HG02852 (cell line): ENCODE measurements around the gene CFAP298.

Experiments used
- ATAC-seq: cut with Tn5 transposase; IDR thresholded peaks from one replicate; pipeline ENCODE4 v1.9.1; 2021; ENCODE audit warnings: mild to moderate bottlenecking, moderate library complexity; ENCODE audit not compliant: unreplicated experiment

The CFAP298 gene

GRCh38 chr21:32599526-32599925 lies 12.7 kb downstream of the CFAP298 start:
- ATAC-seq, result no peak

GRCh38 chr21:32599091-32599490 lies 13.1 kb downstream of the CFAP298 start:
- no peak for ATAC-seq

GRCh38 chr21:32597205-32597604 lies 15.0 kb downstream of the CFAP298 start:
- no peak for ATAC-seq

- no peak for ATAC-seq
Observed at GRCh38 chr21:32595431-32595830, 16.7 kb downstream of the CFAP298 start.

- no peak for ATAC-seq
Observed at GRCh38 chr21:32593690-32594089, 18.5 kb downstream of the CFAP298 start.

- no peak for ATAC-seq
Observed at GRCh38 chr21:32592929-32593502, 19.2 kb downstream of the CFAP298 start.

- ATAC-seq, result no peak
Observed at GRCh38 chr21:32590130-32590529, 22.0 kb downstream of the CFAP298 start.

- ATAC-seq, result no peak
Observed at GRCh38 chr21:32587651-32588050, 24.5 kb downstream of the CFAP298 start.

- no peak for ATAC-seq
Observed at GRCh38 chr21:32587120-32587519, 25.1 kb downstream of the CFAP298 start.

- ATAC-seq, result no peak
Observed at GRCh38 chr21:32585970-32586369, 26.2 kb downstream of the CFAP298 start.

GRCh38 chr21:32585042-32585710 lies 27.0 kb downstream of the CFAP298 start, which contains the start of gene TCP10L:
TCP10L (minus strand) TSS chr21:32585523; CDS start chr21:32584304, 1,219 bp downstream.
- no peak for ATAC-seq

- ATAC-seq, result no peak
Observed at GRCh38 chr21:32584472-32584871, 27.7 kb downstream of the CFAP298 start.

GRCh38 chr21:32581732-32582131 lies 30.4 kb downstream of the CFAP298 start:
- ATAC-seq, result no peak

GRCh38 chr21:32580949-32581348 lies 31.2 kb downstream of the CFAP298 start:
- no peak for ATAC-seq

GRCh38 chr21:32578107-32578691 lies 34.0 kb downstream of the CFAP298 start:
- ATAC-seq, result no peak

GRCh38 chr21:32576011-32576410 lies 36.2 kb downstream of the CFAP298 start:
- ATAC-seq, result no peak

GRCh38 chr21:32574946-32575925 lies 36.9 kb downstream of the CFAP298 start:
- ATAC-seq, result no peak

- ATAC-seq, result no peak
Observed at GRCh38 chr21:32572574-32573420, 39.4 kb downstream of the CFAP298 start.

GRCh38 chr21:32570456-32570855 lies 41.7 kb downstream of the CFAP298 start:
- no peak for ATAC-seq
